ENCODE results near the gene EFR3B. TPM values are rescaled to one million over a fixed set of nuclear protein-coding genes. Genes with fewer than 3 reads are reported as not detected.
"Not testable (repeated sequence)": the region's sequence is repeated elsewhere in the genome, so short reads cannot be mapped to it uniquely, and the experiment has no call there.

EFR3B gene
- total RNA-seq, 4 donors from 2014 or later = under 0.01 to 6.1 (median 1.3) TPM; not detected in 1

- Histone ChIP-seq H3K27ac (no peak overlapping the region), H3K27me3 (no peaks in the 10 kb centered on the region), H3K4me1 (no peaks in the 10 kb centered on the region), H3K9me3 (no peaks in the 10 kb centered on the region), H3K4me3 (no peak overlapping the region), H3K36me3 (no peaks in the 10 kb centered on the region)
- intact Hi-C loops (cut with DNase I; ENCODE audit: low total_unique reads) = no loop called here
- TF ChIP-seq POLR2A (IDR thresholded peaks at IDR 0.05) (no peak), CTCF (IDR thresholded peaks at IDR 0.05) (no peak)
- DNase-seq = no peak
Measured at GRCh38 chr2:25000503-25001324, 41.2 kb upstream of the EFR3B start.

DNA sequence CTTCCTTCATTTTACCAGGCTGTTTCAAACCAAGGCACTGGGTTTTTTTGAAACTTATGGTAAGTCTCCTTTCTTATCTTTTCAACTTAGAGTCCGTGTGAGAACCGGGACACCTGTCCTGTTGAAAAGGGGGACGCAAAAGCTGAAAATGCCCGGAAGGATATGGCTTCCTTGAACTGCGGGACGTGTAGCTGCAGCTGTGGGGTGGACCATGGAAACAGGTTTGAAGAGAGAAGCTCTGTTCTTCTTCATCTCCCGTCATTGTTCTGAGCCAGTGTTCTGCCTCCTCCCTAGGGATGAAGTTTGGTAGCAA is 40.6 kb upstream of the EFR3B start:
- no peak for TF ChIP-seq POLR2A (IDR thresholded peaks at IDR 0.05)
- TF ChIP-seq CTCF (IDR thresholded peaks at IDR 0.05) = no peak
- no peak for DNase-seq
- H3K27ac ChIP-seq = no peak overlapping the region
- no peaks in the 10 kb centered on the region for H3K36me3 ChIP-seq
- H3K4me1 ChIP-seq = no peaks in the 10 kb centered on the region
- no peak overlapping the region for H3K4me3 ChIP-seq
- intact Hi-C loops (cut with DNase I; ENCODE audit: low total_unique reads) = no loop called here
- no peaks in the 10 kb centered on the region for H3K27me3 ChIP-seq
- H3K9me3 ChIP-seq = no peaks in the 10 kb centered on the region

DNA sequence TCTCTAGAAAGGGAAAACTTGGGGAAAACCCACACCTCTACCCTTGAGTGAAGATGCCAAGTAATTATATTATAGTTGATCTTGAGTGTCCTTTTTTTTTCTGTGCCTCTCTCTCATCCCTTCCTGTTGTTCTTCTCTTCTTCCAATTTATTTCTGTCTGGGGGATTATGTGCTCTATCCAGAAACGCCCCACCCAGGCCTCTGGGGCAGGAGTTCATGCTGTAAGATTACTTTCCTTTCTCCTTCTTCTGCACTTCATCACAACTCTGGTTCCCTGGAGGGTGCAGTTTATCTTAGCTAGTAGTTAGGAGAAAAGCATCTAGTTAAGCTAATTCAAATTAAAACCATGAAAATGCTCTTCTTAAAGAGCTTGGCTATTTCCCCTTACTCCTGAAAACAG is 39.8 kb upstream of the EFR3B start:
- no peaks in the 10 kb centered on the region for H3K9me3 ChIP-seq
- intact Hi-C loops (cut with DNase I; ENCODE audit: low total_unique reads) = no loop called here

GRCh38 chr2:25009954-25010353 is 31.9 kb upstream of the EFR3B start:
- Histone ChIP-seq H3K4me3 (no peak overlapping the region), H3K4me1 (no peaks in the 10 kb centered on the region)
- intact Hi-C loops (cut with DNase I; ENCODE audit: low total_unique reads) = no loop called here

More for the DNA sequence above, 39.8 kb upstream of the EFR3B start:
- Histone ChIP-seq H3K36me3 (no peaks in the 10 kb centered on the region), H3K27ac (no peak overlapping the region), H3K27me3 (no peaks in the 10 kb centered on the region), H3K4me3 (no peak overlapping the region), H3K4me1 (no peaks in the 10 kb centered on the region)
- DNase-seq = no peak
- TF ChIP-seq POLR2A (IDR thresholded peaks at IDR 0.05) (no peak), CTCF (IDR thresholded peaks at IDR 0.05) (no peak)

GRCh38 chr2:25011342-25011741 is 30.5 kb upstream of the EFR3B start:
- H3K4me3 ChIP-seq; H3K4me1 ChIP-seq; H3K9me3 ChIP-seq; H3K36me3 ChIP-seq; DNase-seq; intact Hi-C loops (cut with DNase I; ENCODE audit: low total_unique reads); H3K27me3 ChIP-seq; H3K27ac ChIP-seq: not testable (repeated sequence)

More at GRCh38 chr2:25009954-25010353, 31.9 kb upstream of the EFR3B start:
- no peaks in the 10 kb centered on the region for H3K9me3 ChIP-seq
- no peak for TF ChIP-seq CTCF (IDR thresholded peaks at IDR 0.05)
- no peak for TF ChIP-seq POLR2A (IDR thresholded peaks at IDR 0.05)
- no peak overlapping the region for H3K27ac ChIP-seq
- H3K27me3 ChIP-seq = no peaks in the 10 kb centered on the region
- DNase-seq = no peak
- no peaks in the 10 kb centered on the region for H3K36me3 ChIP-seq
